Calu3 (cell line): ENCODE data around the gene RALGPS1. TPM values are rescaled to one million over a fixed set of nuclear protein-coding genes. Genes with fewer than 3 reads are reported as not detected.

Experiments
- BruUV-seq: library from RNA; stranded (reverse); fragments of 400-500 nt; replicated peaks from 2 replicates; lab custom pipeline; 2021; lab: Mats Ljungman, UMichigan
- CTCF ChIA-PET: fragments of 300-600 bp; sonication (Branson Sonifier 250); formaldehyde crosslinking; loops from one replicate; lab custom pipeline; 2022; ENCODE audit warnings: antibody characterized with exemption; lab: Charles Lee
- DNase-seq: peaks from one replicate; pipeline ENCODE4 v3.0.0; 2022
- H3K27ac Mint-ChIP-seq: one replicate; pipeline ENCODE4 v1.8.0; 2022; ENCODE audit warnings: mixed read lengths; ENCODE audit not compliant: unreplicated experiment
- H3K27me3 Mint-ChIP-seq: one replicate; pipeline ENCODE4 v1.8.0; 2022; ENCODE audit warnings: mixed read lengths; ENCODE audit not compliant: unreplicated experiment
- H3K36me3 Mint-ChIP-seq: one replicate; pipeline ENCODE4 v1.8.0; 2022; ENCODE audit warnings: mild to moderate bottlenecking, moderate library complexity, mixed read lengths; ENCODE audit not compliant: insufficient read depth, unreplicated experiment
- H3K4me1 Mint-ChIP-seq: one replicate; pipeline ENCODE4 v1.8.0; 2022; ENCODE audit warnings: mild to moderate bottlenecking, low read depth, mixed read lengths; ENCODE audit not compliant: unreplicated experiment
- H3K4me3 Mint-ChIP-seq: one replicate; pipeline ENCODE4 v1.8.0; 2022; ENCODE audit warnings: mild to moderate bottlenecking, low read depth, moderate library complexity, mixed read lengths; ENCODE audit not compliant: unreplicated experiment
- H3K9me3 Mint-ChIP-seq: one replicate; pipeline ENCODE4 v1.8.0; 2022; ENCODE audit warnings: low read depth, mixed read lengths; ENCODE audit not compliant: unreplicated experiment
- CTCF ChIP-seq: fragments of 200-600 bp; IDR thresholded peaks from one replicate; pipeline ENCODE4 v1.8.0; 2022; ENCODE audit warnings: antibody characterized with exemption; ENCODE audit not compliant: unreplicated experiment
- intact Hi-C: fragments of 100-400 bp; cut with micrococcal nuclease; formaldehyde crosslinking; loops from one replicate; pipeline ENCODE4 v1.10.0; 2022; ENCODE audit not compliant: unreplicated experiment
- total RNA-seq: library from RNA; stranded (reverse); gene quantifications from 2 replicates; pipeline ENCODE4 v1.2.3, GENCODE V29; 2022

The RALGPS1 gene
- total RNA-seq, 1 experiment from 2014 or later, result 8.3 TPM

DNA sequence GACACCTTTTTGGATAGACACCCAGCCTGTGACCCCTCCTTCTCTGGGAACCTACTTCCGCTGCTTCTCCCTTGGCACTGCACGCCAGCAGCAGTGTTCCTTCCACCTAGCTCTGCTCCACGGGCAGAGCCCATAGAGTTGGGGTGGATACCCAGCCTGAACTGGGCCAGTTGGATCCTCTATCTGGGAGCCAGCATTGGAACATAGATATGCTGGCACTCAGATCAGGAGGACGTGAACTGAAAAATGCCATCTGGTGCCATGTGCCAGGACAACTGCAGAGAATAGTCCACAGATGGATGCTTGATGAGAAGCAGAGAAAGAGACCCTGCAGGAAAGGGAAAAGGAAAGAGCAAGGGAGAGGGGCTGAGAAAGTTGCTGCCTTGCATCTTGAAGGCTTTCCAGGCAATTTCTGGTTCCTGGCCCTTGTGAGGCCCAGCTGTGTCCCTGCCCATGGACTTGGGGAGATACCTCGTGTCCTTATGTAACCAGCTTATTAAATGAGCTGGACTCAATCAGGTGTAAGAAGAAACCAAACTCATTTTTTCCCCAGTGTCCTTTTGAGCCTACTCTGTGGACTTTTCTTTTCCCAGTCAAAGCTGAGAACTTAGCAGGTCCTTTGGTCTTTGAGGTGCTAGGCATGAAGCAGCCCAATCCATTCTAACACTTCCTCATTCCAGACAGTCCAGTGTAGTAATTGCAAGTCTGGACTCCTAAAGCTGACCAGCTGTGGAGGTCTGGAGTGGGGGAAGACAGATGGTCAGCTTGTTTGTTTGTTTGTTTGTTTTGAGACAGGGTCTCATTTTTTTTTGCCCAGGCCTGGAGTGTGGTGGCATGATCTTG is 168.8 kb downstream of the RALGPS1 start:
- TF ChIP-seq CTCF, result no peak
- BruUV-seq, result no TSS peak
- DNase-seq, result no peak
- H3K27me3 Mint-ChIP-seq, result no peaks in the 10 kb centered on the region
- H3K4me1 Mint-ChIP-seq, result no peaks in the 10 kb centered on the region
- H3K4me3 Mint-ChIP-seq, result no peak overlapping the region
- intact Hi-C loops, result no loop called here
- no peaks in the 10 kb centered on the region for H3K9me3 Mint-ChIP-seq
- CTCF ChIA-PET, result no interaction called here
- no peak overlapping the region for H3K27ac Mint-ChIP-seq
- no peaks in the 10 kb centered on the region for H3K36me3 Mint-ChIP-seq

DNA sequence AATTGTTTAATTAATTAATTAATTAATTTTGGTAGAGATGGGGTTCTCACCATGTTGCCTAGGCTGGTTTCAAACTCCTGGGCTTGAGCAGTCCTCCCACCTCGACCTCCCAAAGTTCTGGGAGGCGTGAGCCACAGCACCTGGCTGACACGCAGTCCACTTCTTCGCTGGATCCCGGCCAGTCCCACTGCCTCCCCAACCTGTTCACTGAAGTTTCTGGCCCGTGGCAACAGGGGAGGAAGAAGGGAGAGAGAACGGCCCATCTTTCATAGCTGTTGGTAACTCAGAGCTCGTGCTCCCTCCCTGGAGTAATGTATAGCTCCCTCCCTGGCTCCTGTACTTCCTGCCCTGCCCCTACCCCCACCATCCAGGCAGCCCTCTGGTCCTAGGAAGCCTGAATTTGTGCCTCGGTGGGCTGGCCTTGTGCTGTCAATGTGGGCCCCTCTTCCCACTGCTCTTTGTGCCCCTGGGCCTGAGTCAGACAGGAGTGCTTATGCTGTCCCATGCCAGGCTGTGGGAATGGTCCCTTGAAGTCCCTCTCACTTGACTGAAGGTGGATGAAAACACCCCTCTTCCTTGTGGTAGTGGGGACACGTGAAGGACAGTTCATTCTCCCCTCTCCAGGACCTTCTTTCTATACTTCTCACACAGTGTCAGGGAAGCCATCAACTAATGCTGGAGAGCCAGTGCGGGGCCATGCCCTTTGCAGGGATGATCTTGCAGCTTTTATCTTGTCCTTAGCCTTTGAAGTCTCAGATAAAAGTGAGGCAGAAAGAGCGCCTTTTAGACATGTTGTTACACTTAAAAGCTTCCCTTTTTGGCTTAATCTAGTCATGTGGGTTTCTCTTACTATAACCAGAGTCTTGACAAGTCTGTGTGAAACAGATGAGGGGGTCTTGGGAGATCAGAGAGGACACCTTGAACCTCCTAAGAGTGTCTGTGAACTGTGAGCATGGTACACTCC is 169.8 kb downstream of the RALGPS1 start:
- CTCF ChIA-PET, result no interaction called here
- Mint-ChIP-seq H3K36me3 (no peaks in the 10 kb centered on the region), H3K9me3 (no peaks in the 10 kb centered on the region), H3K4me3 (no peak overlapping the region), H3K27me3 (no peaks in the 10 kb centered on the region), H3K4me1 (no peaks in the 10 kb centered on the region), H3K27ac (no peak overlapping the region)
- no peak for DNase-seq
- no peak for TF ChIP-seq CTCF
- BruUV-seq, result no TSS peak
- intact Hi-C loops, result no loop called here

DNA sequence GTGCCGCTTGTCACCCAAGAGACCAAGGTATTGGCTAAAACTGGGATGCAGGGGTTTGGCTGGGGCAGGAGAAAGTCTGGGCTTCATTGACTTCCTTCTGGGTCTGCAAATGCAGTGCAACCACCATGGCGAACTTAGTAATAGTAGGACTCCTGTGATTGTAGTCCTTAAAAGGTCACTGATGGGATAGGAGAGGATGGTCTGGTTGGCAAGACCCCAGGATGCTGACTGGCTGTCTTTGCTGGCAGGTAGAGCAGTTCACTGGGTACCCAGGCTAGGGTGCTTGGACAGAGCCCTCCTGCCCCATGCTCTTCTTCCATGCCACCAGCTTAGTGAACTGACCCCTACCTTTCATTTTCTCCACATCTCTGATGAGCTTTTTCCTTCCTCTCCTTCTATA is 170.6 kb downstream of the RALGPS1 start:
- TF ChIP-seq CTCF, result no peak
- DNase-seq, result no peak
- H3K27ac Mint-ChIP-seq, result no peak overlapping the region
- BruUV-seq, result no TSS peak
- no peaks in the 10 kb centered on the region for H3K9me3 Mint-ChIP-seq
- H3K4me3 Mint-ChIP-seq, result no peak overlapping the region
- CTCF ChIA-PET, result interaction anchor here (1.7 kb wide), 1 partner anchor 13 kb away, joined by 3 read pairs; no protein-coding TSS in a partner anchor
- H3K36me3 Mint-ChIP-seq, result no peaks in the 10 kb centered on the region
- intact Hi-C loops, result no loop called here
- H3K27me3 Mint-ChIP-seq, result no peaks in the 10 kb centered on the region
- H3K4me1 Mint-ChIP-seq, result no peaks in the 10 kb centered on the region

DNA sequence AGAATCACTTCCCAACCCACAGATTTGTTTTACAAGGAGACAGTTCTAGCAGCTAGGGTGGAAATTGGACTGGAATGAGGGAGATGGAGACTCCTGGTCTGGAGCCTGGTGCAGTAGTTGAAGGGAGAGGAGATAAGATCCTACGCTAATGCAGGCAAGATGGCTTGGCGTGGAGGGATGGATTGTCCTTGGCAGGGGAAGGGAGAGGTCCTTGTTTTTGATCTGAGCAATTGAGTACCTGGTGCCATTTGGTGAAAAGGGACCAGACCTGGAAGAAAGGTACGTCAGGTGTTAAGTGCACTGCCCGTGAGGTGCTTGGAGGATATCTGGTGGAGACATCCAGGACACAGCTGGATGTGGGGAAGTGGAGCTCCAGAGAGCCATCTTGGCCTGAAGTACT is 172.2 kb downstream of the RALGPS1 start:
- H3K9me3 Mint-ChIP-seq, result no peaks in the 10 kb centered on the region
- no peak for DNase-seq
- BruUV-seq, result no TSS peak
- CTCF ChIA-PET, result no interaction called here
- H3K4me1 Mint-ChIP-seq, result no peaks in the 10 kb centered on the region
- intact Hi-C loops, result no loop called here
- no peak for TF ChIP-seq CTCF
- H3K27ac Mint-ChIP-seq, result no peak overlapping the region
- H3K4me3 Mint-ChIP-seq, result no peak overlapping the region
- H3K36me3 Mint-ChIP-seq, result no peaks in the 10 kb centered on the region
- H3K27me3 Mint-ChIP-seq, result no peaks in the 10 kb centered on the region
